HUDEP-2 (cell line): ENCODE measurements around the gene CAP2.
"Not testable (repeated sequence)": the region's sequence is repeated elsewhere in the genome, so short reads cannot be mapped to it uniquely, and the experiment has no call there.

Experiments
- DNase-seq, 76 experiments: peaks; one replicate each; lab custom pipeline; 2025; ENCODE audit not compliant: unreplicated experiment in 76 of 76; lab: John Stamatoyannopoulos, UW

The CAP2 gene

DNA sequence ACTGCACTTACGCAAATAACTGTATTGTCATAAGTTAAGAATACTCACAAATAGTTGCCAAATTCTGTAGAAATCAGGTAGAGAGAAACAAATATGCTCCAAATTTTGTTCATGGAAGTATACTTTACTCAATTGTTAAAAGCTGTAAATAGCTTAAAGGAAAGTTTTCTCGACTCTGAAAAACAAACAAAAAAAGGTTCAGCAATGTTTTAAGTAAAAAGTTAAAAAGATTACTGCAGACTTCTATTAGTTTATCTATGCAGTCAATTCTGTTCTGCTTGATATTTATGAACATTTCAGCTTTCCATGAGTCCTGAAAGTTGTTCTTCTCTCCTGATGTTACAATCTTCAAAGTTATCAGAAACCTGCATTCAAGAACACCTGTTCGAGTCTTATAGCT, 169.2 kb downstream of the CAP2 start:
- DNase-seq, result no peak

DNA sequence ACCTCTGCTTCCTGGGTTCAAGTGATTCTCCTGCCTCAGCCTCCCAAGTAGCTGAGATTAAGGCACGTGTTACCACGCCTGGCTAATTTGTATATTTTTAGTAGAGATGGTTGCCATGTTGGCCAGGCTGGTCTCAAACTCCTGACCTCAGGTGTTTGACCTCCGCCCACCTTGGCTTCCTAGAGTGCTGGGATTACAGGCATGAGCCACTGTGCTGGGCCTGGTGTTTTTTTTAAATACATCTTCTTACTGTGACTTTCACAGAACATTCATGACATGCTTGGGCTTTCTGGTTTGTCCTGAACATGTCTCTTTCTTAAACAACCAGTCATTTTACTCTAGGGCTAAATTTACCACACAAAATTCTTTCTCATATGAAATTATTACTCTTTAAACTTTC, 172.0 kb downstream of the CAP2 start:
- no peak for DNase-seq

DNA sequence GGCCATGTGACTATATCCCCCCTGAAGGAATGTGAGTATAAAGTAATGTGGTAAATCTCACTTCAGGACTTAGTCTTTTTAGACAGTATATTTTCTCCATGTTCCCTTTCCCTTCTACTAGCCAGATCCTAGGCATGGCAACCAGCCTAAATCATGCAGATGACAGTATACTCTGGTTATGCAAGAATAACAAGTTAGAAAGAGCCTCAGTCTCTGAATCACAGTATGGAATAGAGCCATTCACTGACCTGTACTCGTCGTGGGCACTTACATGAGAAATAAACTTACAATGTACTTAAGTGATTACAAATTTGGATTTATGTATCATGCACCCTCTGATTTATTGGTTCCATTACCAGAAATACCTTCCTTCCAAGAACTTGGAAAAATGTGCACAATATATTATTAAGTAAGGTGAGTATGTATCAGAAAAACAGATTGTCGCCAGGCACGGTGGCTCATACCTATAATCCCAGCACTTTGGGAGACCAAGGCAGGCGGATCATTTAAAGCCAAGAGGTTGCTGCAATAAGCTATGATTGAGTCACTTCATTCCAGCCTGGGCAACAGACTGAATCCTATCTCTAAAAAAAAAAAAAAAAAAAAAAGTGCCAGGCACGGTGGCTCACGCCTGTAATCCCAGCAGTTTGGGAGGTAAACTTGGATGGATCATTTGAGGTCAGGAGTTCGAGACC, 181.6 kb downstream of the CAP2 start:
- no peak for DNase-seq

DNA sequence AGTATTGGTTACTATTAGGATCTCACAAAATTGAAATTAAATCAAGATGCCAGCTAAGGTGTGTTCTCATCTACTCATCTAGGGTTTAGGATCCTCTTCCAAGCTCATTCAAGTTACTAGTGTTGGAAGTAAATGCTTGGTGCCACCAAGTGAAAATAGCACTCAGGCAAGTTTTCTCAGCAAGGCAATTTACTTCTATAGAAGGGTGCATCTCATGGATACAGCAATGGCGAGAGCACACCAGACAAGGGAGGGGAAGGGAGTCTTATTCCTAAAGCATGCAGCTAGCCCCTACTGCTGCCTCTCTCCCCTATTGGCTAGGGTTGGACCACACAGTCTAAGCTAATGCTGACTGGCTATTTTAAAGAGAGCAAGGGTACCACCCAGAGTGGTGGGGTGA, 183.7 kb downstream of the CAP2 start:
- DNase-seq, result no peak

DNA sequence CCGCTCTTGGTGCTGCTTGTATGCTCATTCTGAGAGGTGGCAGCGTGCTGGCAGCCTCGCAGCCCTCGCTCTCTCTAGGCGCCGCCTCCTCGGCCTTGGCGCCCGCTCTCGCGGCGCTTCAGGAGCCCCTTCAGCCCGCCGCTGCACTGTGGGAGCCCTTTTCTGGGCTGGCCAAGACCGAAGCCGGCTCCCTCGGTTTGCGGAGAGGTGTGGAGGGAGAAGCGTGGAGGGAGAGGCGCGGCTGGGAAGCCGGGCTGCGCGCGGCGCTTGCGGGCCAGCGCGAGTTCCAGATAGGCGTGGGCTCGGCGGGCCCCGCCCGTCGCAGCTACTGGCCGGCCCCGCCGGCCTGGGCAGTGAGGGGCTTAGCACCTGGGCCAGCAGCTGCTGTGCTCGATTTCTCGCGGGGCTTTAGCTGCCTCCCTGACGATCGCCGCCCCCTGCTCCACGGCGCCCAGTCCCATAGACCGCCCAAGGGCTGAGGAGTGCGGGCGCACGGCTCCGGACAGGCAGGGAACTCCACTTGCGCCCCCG, 187.2 kb downstream of the CAP2 start:
- DNase-seq, result peak in 33 of 76 experiments; percentile 13 to 78 (median 37)

DNA sequence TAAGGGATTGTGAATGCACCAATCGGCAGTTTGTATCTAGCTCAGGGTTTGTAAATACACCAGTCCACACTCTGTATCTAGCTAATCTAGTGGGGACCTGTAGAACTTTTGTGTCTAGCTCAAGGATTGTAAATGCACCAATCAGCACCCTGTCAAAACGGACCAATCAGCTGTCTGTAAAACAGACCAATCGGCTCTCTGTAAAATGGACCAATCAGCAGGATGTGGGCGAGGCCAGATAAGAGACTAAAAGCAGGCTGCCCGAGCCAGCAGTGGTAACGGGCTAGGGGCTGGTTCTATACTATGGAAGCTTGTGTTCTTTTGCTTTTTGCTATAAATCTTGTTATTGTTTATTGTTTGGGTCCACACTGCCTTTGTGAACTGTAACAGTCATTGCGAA, 187.9 kb downstream of the CAP2 start:
- peak in 3 of 76 experiments; percentile 8 to 11 (median 11) for DNase-seq

DNA sequence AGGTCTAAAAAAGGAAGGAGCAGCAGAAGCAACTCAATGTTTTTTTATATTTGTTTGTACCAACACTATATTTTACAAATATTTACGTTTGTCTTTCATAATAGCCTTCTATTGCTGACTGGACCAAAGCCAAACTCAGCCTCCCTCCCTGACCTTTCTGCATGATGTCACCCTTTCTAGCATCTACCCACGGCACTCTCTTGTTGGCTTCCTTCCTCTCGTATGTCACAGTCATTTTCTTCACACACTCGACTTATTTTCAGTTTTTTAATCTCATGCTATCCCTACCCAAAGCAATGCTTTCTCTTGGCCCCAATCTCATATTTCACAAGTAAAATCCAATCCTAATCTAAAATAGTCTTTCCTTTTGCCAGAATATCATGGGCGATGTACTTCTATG, 190.4 kb downstream of the CAP2 start:
- DNase-seq, result no peak

DNA sequence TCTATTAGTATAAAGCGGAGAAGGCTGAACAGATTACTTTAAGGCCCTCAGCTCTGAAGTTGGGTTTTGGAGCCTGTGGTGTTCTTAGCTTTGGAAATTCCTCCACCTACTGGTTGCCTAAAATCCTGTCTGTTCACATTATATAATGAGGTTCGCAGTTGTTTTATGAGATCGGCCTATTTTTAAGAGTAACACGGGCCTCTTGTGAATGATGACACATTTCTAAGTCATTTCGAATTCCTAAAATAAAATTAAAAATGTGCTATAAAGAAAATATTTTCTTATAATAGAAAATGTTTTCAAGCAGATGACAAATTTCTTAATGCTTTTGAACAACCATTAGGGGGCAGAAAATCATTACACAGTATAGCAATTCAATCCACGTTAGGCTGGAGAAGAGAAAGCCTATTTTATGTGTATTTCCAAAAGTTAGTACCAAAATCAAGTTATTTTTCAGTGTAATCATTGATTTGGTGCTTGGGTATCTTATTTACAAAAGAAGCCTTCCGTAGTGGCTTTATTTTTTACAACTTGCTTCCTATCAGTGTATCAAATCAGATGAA, 190.9 kb downstream of the CAP2 start:
- DNase-seq, result peak in 28 of 76 experiments; percentile 27 to 76 (median 52)

DNA sequence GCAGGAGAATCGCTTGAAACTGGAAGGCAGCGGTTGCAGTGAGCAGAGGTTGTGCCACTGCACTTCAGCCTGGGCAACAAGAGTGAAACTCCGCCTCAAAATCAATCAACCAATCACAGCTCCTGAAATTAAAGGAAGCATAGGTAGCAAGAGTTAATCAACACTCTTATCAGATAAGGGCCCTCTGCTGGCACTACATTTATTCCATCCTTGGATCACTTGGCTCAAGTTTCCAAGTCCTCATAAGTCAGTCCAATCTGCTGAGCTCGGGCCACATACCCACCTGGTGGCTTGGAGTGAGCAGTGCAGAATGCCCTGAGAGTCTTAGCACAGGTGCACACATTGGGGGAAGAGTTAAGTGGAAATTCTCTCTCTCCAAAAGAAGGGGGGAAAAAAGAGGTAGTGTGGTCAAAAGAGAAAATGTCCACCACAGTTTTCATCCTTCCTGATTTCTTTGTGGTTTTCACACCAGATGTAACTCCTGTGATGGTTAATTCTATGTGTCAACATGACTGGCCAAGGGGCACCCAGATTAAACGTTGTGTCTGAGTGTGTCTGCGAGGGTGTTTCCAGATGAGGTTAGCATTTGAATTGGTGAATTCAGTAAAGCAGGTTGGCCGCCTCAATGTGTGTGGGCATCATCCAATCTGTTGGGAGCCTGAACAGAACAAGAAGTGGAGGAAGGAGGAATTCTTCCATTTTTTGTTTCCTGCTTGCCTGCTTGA, 192.5 kb downstream of the CAP2 start:
- DNase-seq, result peak in 8 of 76 experiments; percentile 6 to 25 (median 14)

DNA sequence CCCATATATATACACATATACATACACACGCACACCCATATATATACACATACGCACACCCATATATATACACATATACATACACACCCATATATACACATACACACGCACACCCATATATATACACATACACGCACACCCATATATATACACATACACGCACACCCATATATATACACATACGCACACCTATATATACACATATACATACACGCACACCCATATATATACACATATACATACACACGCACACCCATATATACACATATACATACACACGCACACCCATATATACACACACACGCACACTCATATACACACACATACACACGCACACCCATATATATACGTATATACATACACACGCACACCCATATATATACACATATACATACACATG, 193.2 kb downstream of the CAP2 start:
- not testable (repeated sequence) for DNase-seq

DNA sequence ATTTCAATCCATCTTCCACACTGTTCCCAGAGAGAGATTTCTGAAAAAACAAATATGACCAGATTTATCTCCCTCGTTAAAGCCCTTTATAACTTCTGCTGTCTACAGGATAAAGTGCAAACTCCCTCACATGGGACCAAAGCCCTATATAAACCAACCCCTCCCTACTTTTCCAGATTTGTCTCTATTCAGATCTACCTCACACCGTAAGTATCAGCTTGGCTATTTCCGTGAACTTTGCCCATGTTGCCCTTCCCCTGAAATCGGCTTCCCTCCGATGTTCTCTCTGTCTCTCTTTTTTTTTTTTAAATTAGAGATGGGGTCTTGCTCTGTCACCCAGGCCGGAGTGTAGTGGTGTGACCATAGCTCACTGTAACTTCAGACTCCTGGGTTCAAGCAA, 194.6 kb downstream of the CAP2 start:
- DNase-seq, result no peak

DNA sequence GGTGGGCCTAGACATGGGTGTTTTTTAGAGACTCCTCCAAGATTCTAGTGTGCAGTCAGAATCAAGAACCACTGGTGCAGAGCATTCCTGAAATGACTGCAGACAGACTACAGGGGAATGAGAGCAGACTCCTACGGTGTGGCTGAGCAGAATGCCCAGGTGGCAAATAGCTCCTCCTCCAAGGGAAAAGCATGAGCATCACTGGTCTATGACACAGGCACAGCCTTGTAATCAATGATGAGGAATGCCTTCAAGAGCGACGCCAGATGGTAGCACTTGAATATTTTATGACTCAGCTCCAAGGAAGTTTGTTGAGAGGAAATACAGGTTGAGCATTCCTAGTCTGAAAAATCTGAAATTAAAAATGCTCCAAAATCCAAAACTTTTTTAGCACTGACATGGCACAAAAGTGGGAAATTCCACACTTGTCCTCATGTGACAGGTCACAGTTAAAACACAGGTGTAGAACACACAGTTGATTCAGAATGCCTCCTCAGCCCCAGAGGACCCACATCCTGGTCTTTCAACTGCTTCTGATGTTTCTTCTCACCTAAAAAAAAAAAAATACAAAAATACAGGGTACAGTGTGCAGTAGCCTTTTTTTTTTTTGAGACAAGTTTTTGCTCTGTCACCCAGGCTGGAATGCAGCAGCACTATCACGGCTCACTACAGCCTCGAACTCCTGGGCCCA, 196.2 kb downstream of the CAP2 start:
- no peak for DNase-seq

DNA sequence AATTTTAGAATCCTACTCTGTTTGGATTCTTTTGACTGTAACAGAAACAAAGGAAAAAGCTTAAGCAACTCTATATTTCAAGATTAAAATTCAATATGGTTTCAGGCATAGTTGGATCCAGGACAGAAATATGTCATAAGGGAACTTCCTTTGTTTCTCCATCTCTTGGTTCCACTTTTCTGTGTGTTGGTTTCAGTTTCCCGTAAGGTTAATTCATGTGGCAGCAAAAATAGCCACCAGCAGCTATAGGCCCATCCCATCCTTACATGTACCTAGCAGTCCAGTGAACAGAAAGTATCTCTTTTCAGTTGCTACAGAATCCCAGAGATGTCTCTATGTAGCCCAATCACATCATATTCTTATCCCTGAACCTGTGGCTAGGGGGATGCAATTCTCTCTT, 197.9 kb downstream of the CAP2 start:
- no peak for DNase-seq

DNA sequence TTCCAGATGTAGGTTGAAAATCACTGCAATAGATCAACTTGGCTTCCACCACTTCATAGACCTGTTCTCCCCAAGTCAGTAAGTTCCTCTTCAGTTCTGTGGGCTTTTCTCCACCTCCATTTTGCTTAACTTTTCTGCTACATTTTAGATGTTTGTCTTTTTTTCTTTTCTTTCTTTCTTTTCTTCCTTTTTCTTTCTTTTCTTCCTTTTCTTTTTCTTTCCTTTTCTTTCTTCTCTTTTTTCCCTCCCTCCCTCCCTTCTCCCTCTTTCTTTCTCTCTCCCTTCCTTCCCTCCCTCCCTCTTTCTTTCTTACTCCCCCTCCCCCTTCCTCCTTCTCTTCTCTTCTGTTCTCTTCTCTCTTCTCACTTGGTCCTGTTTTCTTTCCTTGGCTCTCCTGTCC, 199.9 kb downstream of the CAP2 start:
- DNase-seq, result no peak

DNA sequence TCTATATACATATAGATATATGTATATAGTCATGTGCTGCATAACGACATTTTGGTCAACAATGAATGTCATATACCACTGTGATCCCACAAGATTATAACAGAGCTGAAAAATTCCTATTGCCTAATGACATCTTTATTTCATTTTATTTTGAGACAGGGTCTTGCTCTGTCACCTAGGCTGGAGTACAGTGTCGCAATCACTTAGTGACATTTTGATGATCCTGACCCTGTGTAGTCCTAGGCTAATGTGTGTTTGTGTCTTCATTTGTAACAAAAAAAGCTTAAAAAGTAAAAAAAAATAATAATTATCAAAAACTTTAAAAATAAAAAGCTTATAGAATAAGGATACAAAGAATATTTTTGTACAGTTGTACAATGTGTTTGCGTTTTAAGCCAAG, 202.7 kb downstream of the CAP2 start:
- DNase-seq, result no peak

DNA sequence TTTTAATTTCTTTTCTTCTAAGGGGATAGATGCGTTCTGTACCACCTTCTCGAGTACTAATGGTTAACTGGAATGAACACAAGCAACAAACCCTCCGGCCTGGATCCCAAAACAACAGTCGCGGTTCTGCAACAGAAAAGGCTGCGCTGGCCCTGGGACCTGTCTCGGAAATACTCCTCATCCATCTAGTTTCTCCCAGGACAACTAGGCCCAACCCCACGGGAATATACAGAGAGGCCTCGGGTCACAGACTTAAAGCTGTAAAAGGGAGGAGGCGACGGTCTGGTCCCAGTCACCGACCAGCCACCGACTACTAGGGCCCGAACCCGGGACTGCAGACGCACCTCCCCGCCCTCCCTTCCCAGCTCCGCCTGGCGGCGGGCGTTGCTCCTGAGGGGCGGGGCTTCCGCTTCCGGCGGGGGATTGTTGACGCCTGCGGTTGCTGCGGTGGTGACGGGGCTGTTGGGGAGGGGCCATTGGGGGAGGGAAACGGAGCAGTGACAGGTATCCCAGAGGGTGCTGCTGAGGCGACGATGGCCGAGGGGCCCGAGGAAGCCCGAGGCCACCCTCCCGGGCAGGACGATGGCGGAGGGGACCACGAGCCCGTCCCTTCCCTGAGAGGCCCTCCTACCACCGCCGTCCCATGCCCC, 206.6 kb downstream of the CAP2 start, which contains the start of gene FAM8A1:
TSS of gene FAM8A1 (plus strand) at position 426 of the 650 bp plus-strand sequence. CDS start at position 534, 108 bp downstream.
- DNase-seq, result peak in 75 of 76 experiments; percentile 63 to 99 (median 95)

DNA sequence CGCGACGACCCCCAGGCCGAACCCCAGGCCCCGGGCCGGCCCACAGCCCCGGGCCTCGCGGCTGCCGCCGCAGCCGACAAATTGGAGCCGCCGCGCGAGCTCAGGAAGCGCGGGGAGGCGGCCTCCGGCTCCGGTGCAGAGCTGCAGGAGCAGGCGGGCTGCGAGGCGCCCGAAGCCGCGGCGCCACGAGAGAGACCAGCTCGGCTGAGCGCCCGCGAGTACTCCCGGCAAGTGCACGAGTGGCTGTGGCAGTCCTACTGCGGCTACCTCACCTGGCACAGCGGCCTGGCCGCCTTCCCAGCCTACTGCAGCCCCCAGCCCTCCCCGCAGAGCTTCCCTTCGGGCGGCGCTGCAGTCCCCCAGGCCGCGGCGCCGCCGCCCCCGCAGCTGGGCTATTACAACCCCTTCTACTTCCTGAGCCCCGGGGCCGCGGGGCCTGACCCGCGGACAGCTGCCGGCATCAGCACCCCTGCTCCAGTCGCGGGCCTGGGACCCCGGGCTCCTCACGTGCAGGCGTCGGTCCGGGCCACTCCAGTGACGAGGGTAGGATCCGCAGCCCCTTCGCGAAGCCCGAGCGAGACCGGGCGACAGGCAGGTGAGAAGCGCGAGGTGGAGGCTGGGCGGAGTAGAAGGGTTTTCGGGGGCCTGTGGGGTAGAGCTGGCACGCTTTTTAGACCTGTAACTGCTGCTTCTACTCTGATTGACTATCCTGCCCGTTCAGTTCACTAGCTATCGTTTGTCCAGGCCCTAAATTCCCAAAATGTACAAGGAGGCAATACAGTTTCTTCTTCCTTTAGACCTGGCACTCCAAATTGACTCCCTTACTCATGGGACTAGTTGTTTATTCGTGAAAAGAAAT, 207.4 kb downstream of the CAP2 start:
- peak in 31 of 76 experiments; percentile 12 to 84 (median 41) for DNase-seq

DNA sequence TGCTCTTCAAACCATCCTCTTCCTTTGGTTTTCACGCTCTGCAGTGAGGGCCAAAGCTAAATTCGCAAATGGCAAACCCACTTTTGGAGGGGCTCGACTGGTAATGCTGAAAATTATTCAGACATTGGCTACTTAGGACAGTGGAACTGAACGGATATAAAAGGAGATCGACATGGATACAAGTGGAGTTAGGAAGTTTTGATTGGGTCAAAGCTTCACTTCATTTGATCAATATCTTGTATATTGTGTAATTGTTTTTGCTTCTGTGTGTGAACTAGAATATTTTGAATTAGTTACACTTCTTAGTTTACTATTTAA, 207.9 kb downstream of the CAP2 start:
- DNase-seq, result peak in 1 of 76 experiments; percentile 38

DNA sequence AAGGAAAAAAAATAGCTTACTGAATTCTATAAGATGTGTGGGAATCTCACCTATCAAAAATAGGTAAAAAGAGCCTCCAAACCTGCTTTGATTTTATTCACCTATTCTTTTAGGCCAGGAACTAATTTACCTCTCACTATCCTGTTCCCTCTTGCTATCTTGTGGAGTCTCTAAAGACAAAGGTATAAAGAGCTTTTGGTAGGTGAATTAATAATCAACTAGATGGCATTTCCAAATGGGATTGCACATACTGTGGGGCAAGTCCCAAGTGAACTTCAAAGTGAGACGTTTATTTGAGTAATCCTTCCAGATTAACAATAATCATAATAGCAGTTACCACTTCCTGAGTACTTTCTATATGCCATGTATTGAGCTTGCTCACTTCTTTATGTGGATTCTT, 209.5 kb downstream of the CAP2 start:
- no peak for DNase-seq

DNA sequence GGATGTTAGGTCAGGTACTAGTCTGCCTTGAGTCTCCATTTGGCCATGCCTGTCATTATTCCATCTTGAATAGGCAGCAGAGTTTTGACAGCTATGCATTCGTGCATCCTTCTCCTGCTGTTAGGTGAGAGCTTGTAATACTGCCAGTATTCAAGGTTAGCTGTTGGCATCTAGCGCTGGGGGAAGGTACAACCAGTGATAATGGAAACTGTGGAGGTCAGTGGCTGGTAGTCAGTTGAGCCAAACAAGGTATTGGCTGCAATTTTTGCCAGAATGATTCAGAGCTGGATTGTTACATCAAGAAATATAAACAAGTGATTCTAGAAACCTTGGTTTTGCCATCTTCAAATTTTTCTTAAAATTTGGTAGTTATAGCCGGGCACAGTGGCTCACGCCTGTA, 213.2 kb downstream of the CAP2 start:
- DNase-seq, result no peak
